Stimulated activated CD4-positive, alpha-beta T cell treated with anti-CD3 and anti-CD28 coated beads, Interleukin-4, amount 100 ng/mL, for 48 hours (primary cell): ENCODE results near the gene HSD17B13.
"Not testable (repeated sequence)": the region's sequence is repeated elsewhere in the genome, so short reads cannot be mapped to it uniquely, and the experiment has no call there.

ENCODE experiments used
- DNase-seq, 2 donors: peaks; one replicate each; pipeline ENCODE4 v3.0.0-alpha.2; 2020; ENCODE audit warnings: low read depth in 2 of 2

HSD17B13 gene

GRCh38 chr4:87322754-87323153 lies at the start of gene HSD17B13:
Gene HSD17B13 (minus strand): TSS chr4:87322882. CDS start chr4:87322841, 41 bp downstream.
- no peak for DNase-seq

GRCh38 chr4:87370068-87370467 lies 47.4 kb upstream of the HSD17B13 start:
- DNase-seq, result no peak

GRCh38 chr4:87366521-87367162 lies 44.0 kb upstream of the HSD17B13 start:
- no peak for DNase-seq

- no peak for DNase-seq
Measured at GRCh38 chr4:87365348-87365747, 42.7 kb upstream of the HSD17B13 start.

- no peak for DNase-seq
Measured at GRCh38 chr4:87363552-87363951, 40.9 kb upstream of the HSD17B13 start.

- no peak for DNase-seq
Measured at GRCh38 chr4:87360338-87360935, 37.8 kb upstream of the HSD17B13 start.

GRCh38 chr4:87359258-87359657 lies 36.6 kb upstream of the HSD17B13 start:
- no peak for DNase-seq

GRCh38 chr4:87356832-87357526 lies 34.3 kb upstream of the HSD17B13 start:
- DNase-seq, result no peak

GRCh38 chr4:87354168-87355102 lies 31.8 kb upstream of the HSD17B13 start:
- DNase-seq, result no peak

- peak in 1 of 2 donors; percentile 9 for DNase-seq
Measured at GRCh38 chr4:87353592-87353991, 30.9 kb upstream of the HSD17B13 start.

- no peak for DNase-seq
Measured at GRCh38 chr4:87345139-87345538, 22.5 kb upstream of the HSD17B13 start.

- no peak for DNase-seq
Measured at GRCh38 chr4:87342872-87343271, 20.2 kb upstream of the HSD17B13 start.

- DNase-seq, result not testable (repeated sequence)
Measured at GRCh38 chr4:87341954-87342635, 19.4 kb upstream of the HSD17B13 start.

GRCh38 chr4:87339440-87339839 lies 16.8 kb upstream of the HSD17B13 start:
- DNase-seq, result no peak

- no peak for DNase-seq
Measured at GRCh38 chr4:87337361-87337760, 14.7 kb upstream of the HSD17B13 start.

- DNase-seq, result no peak
Measured at GRCh38 chr4:87333267-87333666, 10.6 kb upstream of the HSD17B13 start.

GRCh38 chr4:87330761-87331160 lies 8.1 kb upstream of the HSD17B13 start:
- DNase-seq, result no peak

- no peak for DNase-seq
Measured at GRCh38 chr4:87327136-87327535, 4.5 kb upstream of the HSD17B13 start.

- no peak for DNase-seq
Measured at GRCh38 chr4:87326460-87326859, 3.8 kb upstream of the HSD17B13 start.

GRCh38 chr4:87321888-87322287 lies 794 bp downstream of the HSD17B13 start:
- DNase-seq, result no peak

- DNase-seq, result no peak
Measured at GRCh38 chr4:87317527-87317926, 5.2 kb downstream of the HSD17B13 start.
